HG02642 (cell line): ENCODE data around the gene CD2BP2.
"Not testable (repeated sequence)": the region's sequence is repeated elsewhere in the genome, so short reads cannot be mapped to it uniquely, and the experiment has no call there.

Experiments used
- ATAC-seq: cut with Tn5 transposase; IDR thresholded peaks from one replicate; pipeline ENCODE4 v1.9.1; 2021; ENCODE audit warnings: mild to moderate bottlenecking; ENCODE audit not compliant: unreplicated experiment, poor library complexity

CD2BP2 gene

GRCh38 chr16:30355144-30355953 is at the start of gene CD2BP2:
Gene CD2BP2 (minus strand): TSS chr16:30355308. CDS start chr16:30354681, 627 bp downstream.
- ATAC-seq, result peak; percentile 67

- no peak for ATAC-seq
Measured at GRCh38 chr16:30401768-30402425, 46.8 kb upstream of the CD2BP2 start.

- ATAC-seq, result no peak
Measured at GRCh38 chr16:30399435-30400186, 44.5 kb upstream of the CD2BP2 start.

- no peak for ATAC-seq
Measured at GRCh38 chr16:30398661-30399434, 43.7 kb upstream of the CD2BP2 start.

- ATAC-seq, result no peak
Measured at GRCh38 chr16:30397776-30398660, 42.9 kb upstream of the CD2BP2 start.

- ATAC-seq, result no peak
Measured at GRCh38 chr16:30397056-30397455, 41.9 kb upstream of the CD2BP2 start.

GRCh38 chr16:30396627-30397026 is 41.5 kb upstream of the CD2BP2 start:
- not testable (repeated sequence) for ATAC-seq

GRCh38 chr16:30395992-30396585 is 41.0 kb upstream of the CD2BP2 start:
- no peak for ATAC-seq

- peak; percentile 76 for ATAC-seq
Measured at GRCh38 chr16:30395155-30395991, 40.3 kb upstream of the CD2BP2 start, which contains the start of gene ZNF48. Gene ZNF48 (plus strand): TSS chr16:30395420. CDS start chr16:30395795, 375 bp downstream.

GRCh38 chr16:30394592-30395154 is 39.6 kb upstream of the CD2BP2 start:
- no peak for ATAC-seq

- no peak for ATAC-seq
Measured at GRCh38 chr16:30383521-30383920, 28.4 kb upstream of the CD2BP2 start.

GRCh38 chr16:30382111-30382881 is 27.2 kb upstream of the CD2BP2 start, which contains the start of gene SEPTIN1:
Gene SEPTIN1 (minus strand): TSS chr16:30382561. CDS start chr16:30382542, 19 bp downstream.
- ATAC-seq, result peak; percentile 21

GRCh38 chr16:30381291-30382041 is 26.4 kb upstream of the CD2BP2 start:
- no peak for ATAC-seq

GRCh38 chr16:30380803-30381208 is 25.7 kb upstream of the CD2BP2 start:
- no peak for ATAC-seq

- no peak for ATAC-seq
Measured at GRCh38 chr16:30380072-30380802, 25.1 kb upstream of the CD2BP2 start.
